Esophagus squamous epithelium (tissue), 5 donors: ENCODE measurements around the gene LMO2. TPM values are rescaled to one million over a fixed set of nuclear protein-coding genes. Genes with fewer than 3 reads are reported as not detected.
"Not testable (repeated sequence)": the region's sequence is repeated elsewhere in the genome, so short reads cannot be mapped to it uniquely, and the experiment has no call there.

Experiments used
- DNase-seq: peaks from one replicate; lab custom pipeline; 2025; lab: John Stamatoyannopoulos, UW
- H3K27ac ChIP-seq, 4 donors: fragments of 200-600 bp; sonication (generic); one replicate each; pipeline ENCODE4 v1.5.1; 2016 to 2019; ENCODE audit warnings: mild to moderate bottlenecking in 1 of 4
- H3K27me3 ChIP-seq, 4 donors: fragments of 200-600 bp; sonication (generic); 1 replicate in 3 of 4; 2 replicates in 1 of 4; pipeline versions ENCODE4 v1.5.1 to v1.6.0; 2017 to 2021; ENCODE audit warnings: antibody characterized with exemption in 1 of 4
- H3K36me3 ChIP-seq, 3 donors: fragments of 200-600 bp; sonication (generic); one replicate each; pipeline ENCODE4 v1.5.1; 2016 to 2019
- H3K4me1 ChIP-seq, 3 donors: fragments of 200-600 bp; sonication (generic); one replicate each; pipeline ENCODE4 v1.5.1; 2017 to 2019
- H3K4me3 ChIP-seq, 4 donors: fragments of 200-600 bp; sonication (generic); 1 replicate in 3 of 4; 2 replicates in 1 of 4; pipeline ENCODE4 v1.5.1; 2016 to 2019; ENCODE audit warnings: mild to moderate bottlenecking in 2 of 4, moderate library complexity in 1 of 4
- H3K9me3 ChIP-seq, 3 donors: fragments of 200-600 bp; sonication (generic); one replicate each; pipeline ENCODE4 v1.5.1; 2016 to 2019
- POLR2A ChIP-seq, 4 donors: fragments of 450-650 bp; IDR thresholded peaks; one replicate each; pipeline ENCODE4 v1.6.1; 2017; ENCODE audit warnings: antibody characterized with exemption in 4 of 4, mild to moderate bottlenecking in 4 of 4, moderate library complexity in 3 of 4
- WGBS, 2 donors: methylation state at CpG; one replicate each; pipeline ENCODE4 v1.1.5; 2018; 5-methylcytosine and 5-hydroxymethylcytosine counted together
- intact Hi-C: fragments of 100-400 bp; cut with DNase I; formaldehyde crosslinking; loops from one replicate; pipeline ENCODE4 v1.15.0; 2022
- total RNA-seq, 4 donors: library from RNA; depleted of rRNA; stranded (reverse); fragments of >200 nt; gene quantifications; one replicate each; pipeline ENCODE4 v1.1.0, GENCODE V29; 2016
- TF ChIP-seq, protein P1 (sequence below), 6 experiments: fragments of 450-650 bp in 4 of 6; fragments of 200-600 bp in 2 of 6; sonication (generic) in 2 of 6; IDR thresholded peaks; one replicate each; pipeline ENCODE4 v1.5.1; 2016 to 2019; ENCODE audit warnings: antibody characterized with exemption in 6 of 6, mild to moderate bottlenecking in 4 of 6, moderate library complexity in 4 of 6
- donor health status: DM: yes; HTN: yes; CAD: no.

The LMO2 gene
- total RNA-seq, 4 donors from 2014 or later, result 7.0 to 18.9 (median 13.3) TPM

DNA sequence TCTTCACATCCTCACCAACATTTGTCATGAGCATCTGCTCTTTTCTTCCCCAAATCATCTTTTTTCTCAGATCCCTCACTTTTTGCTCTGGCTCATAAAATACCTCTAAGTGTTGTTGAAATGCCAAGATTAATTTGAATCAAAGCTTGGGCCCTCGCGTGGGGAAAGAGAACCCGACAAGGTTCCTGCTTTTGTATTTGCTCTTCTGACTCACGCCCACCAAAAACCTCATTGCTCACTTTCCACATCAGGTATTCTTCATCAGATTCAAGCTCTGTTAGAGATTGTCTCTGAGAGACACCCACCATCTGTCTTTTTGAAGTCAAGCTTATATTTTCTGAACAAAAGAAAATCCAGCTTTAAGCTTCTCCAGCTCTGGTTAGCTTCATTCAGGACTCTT, 64.7 kb downstream of the LMO2 start:
- intact Hi-C loops, result no loop called here
- no peaks in the 10 kb centered on the region for H3K36me3 ChIP-seq
- peaks cover 8 to 82% (median 9%) of the 10 kb centered on the region in 4 donors for H3K27me3 ChIP-seq
- 78 to 79% methylated on average over 4 of the region's 4 CpGs for WGBS, 2 donors
- TF ChIP-seq, protein P1, sequence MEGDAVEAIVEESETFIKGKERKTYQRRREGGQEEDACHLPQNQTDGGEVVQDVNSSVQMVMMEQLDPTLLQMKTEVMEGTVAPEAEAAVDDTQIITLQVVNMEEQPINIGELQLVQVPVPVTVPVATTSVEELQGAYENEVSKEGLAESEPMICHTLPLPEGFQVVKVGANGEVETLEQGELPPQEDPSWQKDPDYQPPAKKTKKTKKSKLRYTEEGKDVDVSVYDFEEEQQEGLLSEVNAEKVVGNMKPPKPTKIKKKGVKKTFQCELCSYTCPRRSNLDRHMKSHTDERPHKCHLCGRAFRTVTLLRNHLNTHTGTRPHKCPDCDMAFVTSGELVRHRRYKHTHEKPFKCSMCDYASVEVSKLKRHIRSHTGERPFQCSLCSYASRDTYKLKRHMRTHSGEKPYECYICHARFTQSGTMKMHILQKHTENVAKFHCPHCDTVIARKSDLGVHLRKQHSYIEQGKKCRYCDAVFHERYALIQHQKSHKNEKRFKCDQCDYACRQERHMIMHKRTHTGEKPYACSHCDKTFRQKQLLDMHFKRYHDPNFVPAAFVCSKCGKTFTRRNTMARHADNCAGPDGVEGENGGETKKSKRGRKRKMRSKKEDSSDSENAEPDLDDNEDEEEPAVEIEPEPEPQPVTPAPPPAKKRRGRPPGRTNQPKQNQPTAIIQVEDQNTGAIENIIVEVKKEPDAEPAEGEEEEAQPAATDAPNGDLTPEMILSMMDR (IDR thresholded peaks at IDR 0.05), result no peak
- no peak for TF ChIP-seq POLR2A (IDR thresholded peaks at IDR 0.05)
- H3K27ac ChIP-seq, result no peak overlapping the region
- no peaks in the 10 kb centered on the region for H3K9me3 ChIP-seq
- peaks cover 5 to 11% (median 9%) of the 10 kb centered on the region in 3 donors for H3K4me1 ChIP-seq
- no peak overlapping the region for H3K4me3 ChIP-seq
- DNase-seq, result no peak

- Histone ChIP-seq H3K36me3 (no peaks in the 10 kb centered on the region), H3K27ac (no peak overlapping the region), H3K27me3 (peaks cover 8 to 86% (median 9%) of the 10 kb centered on the region in 4 donors), H3K9me3 (no peaks in the 10 kb centered on the region), H3K4me3 (no peak overlapping the region), H3K4me1 (peaks cover 5 to 11% (median 9%) of the 10 kb centered on the region in 3 donors)
- no peak for TF ChIP-seq POLR2A (IDR thresholded peaks at IDR 0.05)
- TF ChIP-seq, protein P1 (IDR thresholded peaks at IDR 0.05), result no peak
- intact Hi-C loops, result no loop called here
- DNase-seq, result no peak
- 76 to 88% methylated on average over 3 of the region's 3 CpGs for WGBS, 2 donors
Measured at GRCh38 chr11:33825854-33826560, 65.9 kb downstream of the LMO2 start.

GRCh38 chr11:33822981-33823380, 68.9 kb downstream of the LMO2 start:
- H3K36me3 ChIP-seq, H3K4me3 ChIP-seq, intact Hi-C loops, H3K27ac ChIP-seq, H3K4me1 ChIP-seq, DNase-seq, H3K9me3 ChIP-seq: not testable (repeated sequence)
- H3K27me3 ChIP-seq, result peaks cover 0 to 88% (median 0%) of the 10 kb centered on the region in 4 donors
- WGBS, 2 donors, result 45 to 55% methylated on average over 3 of the region's 3 CpGs

DNA sequence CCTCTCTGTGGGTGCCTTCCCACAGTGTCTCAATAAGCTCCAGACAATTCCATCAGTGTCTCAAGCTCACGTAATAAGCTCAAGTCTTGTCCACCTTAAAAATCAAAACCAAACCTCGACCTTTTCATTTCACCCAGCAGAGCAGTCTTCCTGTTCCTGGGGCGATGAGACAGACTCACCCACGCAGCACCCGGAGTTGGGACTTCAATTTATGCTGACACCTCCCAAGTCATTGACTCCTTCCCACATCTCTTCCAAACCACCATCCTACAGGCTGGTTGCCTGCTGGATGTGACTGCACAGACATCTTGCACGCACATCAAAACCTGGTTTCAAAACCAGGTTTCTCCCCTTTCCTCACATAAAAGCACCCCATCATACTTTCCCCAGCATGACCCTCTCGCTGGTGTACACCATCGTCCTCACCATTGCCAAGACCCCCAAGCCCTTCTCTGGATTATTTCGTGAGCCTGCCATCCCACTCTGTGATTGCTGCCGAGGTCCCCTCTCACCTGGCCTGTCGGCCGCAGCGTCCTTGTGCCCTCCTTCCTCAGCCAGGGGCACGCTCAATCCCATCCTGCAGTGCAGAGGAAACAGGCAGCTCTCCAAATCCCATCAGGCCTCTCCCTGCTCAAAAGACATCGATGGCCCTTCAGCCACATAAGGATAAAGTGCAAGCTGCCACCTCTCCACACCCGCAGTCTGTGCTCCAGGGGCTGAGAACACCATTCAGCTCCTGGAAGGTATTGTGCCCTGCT, 72.4 kb downstream of the LMO2 start:
- H3K4me1 ChIP-seq, result no peaks in the 10 kb centered on the region
- DNase-seq, result no peak
- TF ChIP-seq, protein P1 (IDR thresholded peaks at IDR 0.05), result no peak
- no peak for TF ChIP-seq POLR2A (IDR thresholded peaks at IDR 0.05)
- H3K36me3 ChIP-seq, result no peaks in the 10 kb centered on the region
- no peak overlapping the region for H3K27ac ChIP-seq
- no peak overlapping the region for H3K4me3 ChIP-seq
- peaks cover 0 to 77% (median 0%) of the 10 kb centered on the region in 4 donors for H3K27me3 ChIP-seq
- intact Hi-C loops, result no loop called here
- H3K9me3 ChIP-seq, result no peaks in the 10 kb centered on the region
- WGBS, 2 donors, result 58 to 63% methylated on average over 13 to 14 of the region's 16 CpGs

Other genes starting within 250 kb of the LMO2 start
- gene C11orf91, start 191.2 kb downstream of the LMO2 start, total RNA-seq, result not detected
- 100 to 1,000 TPM; 191 to 525 (median 339) TPM for gene CD59, start 155.7 kb downstream of the LMO2 start, total RNA-seq
- gene FBXO3, start 117.6 kb downstream of the LMO2 start, total RNA-seq, result 10 to 100 TPM; 27.3 to 43.9 (median 34.4) TPM
- 100 to 1,000 TPM in 3 of 4 donors, 10 to 100 TPM in 1; 94.1 to 151 (median 132) TPM for gene CAPRIN1, start 159.7 kb upstream of the LMO2 start, total RNA-seq
- gene NAT10, start 213.6 kb upstream of the LMO2 start, total RNA-seq, result 10 to 100 TPM; 17.6 to 35.9 (median 32.6) TPM